Mucosa of descending colon (tissue), 3 donors: Measurements from ENCODE around the gene TUBA3C. TPM values are rescaled to one million over a fixed set of nuclear protein-coding genes. Genes with fewer than 3 reads are reported as not detected.

Experiments
- ATAC-seq: fragments of 200-7000 bp; cut with Tn5 transposase; one replicate; pipeline ENCODE4 v1.9.1; 2020; ENCODE audit warnings: mild to moderate bottlenecking, moderate library complexity
- DNase-seq, 3 donors: peaks; one replicate each; pipeline ENCODE4 v3.0.0-alpha.2; 2020
- H3K36me3 ChIP-seq: fragments of 200-600 bp; one replicate; pipeline ENCODE4 v1.8.0; 2021; ENCODE audit warnings: low read depth, mild to moderate bottlenecking
- H3K4me1 ChIP-seq: fragments of 200-600 bp; one replicate; pipeline ENCODE4 v1.8.0; 2021; ENCODE audit warnings: low read depth, mild to moderate bottlenecking
- H3K4me3 ChIP-seq: fragments of 200-600 bp; one replicate; pipeline ENCODE4 v1.8.0; 2021; ENCODE audit warnings: mild to moderate bottlenecking
- H3K9me3 ChIP-seq: fragments of 200-600 bp; one replicate; pipeline ENCODE4 v1.8.0; 2021; ENCODE audit warnings: mild to moderate bottlenecking
- CTCF ChIP-seq: fragments of 200-600 bp; IDR thresholded peaks from one replicate; pipeline ENCODE4 v1.8.0; 2022; ENCODE audit warnings: antibody characterized with exemption, mild to moderate bottlenecking
- intact Hi-C, 2 donors: fragments of 100-400 bp; cut with DNase I in 1 of 2; cut with micrococcal nuclease in 1 of 2; formaldehyde crosslinking; loops; one replicate each; pipeline versions ENCODE4 v1.11.0 to v1.11.1; 2022; cut with DNase I, micrococcal nuclease
- total RNA-seq, 3 donors: library from RNA; stranded (reverse); fragmentation: NEBNext Ultra II Directional in 2 of 3; extraction: Animal tissue kit (Norgen Biotek cat#: 25700) in 2 of 3; gene quantifications; one replicate each; pipeline versions ENCODE4 v1.2.1 to v1.2.4, GENCODE V29; 2021 to 2023
- donor health status: DM: no; HTN: no; CAD: no; lungs with moderate emphysema.
- donor health status: DM: no; HTN: no; CAD: no.
- donor health status: DM: no; HTN: yes; CAD: no.

Gene TUBA3C
- total RNA-seq, 3 donors from 2014 or later = not detected

- no peak for TF ChIP-seq CTCF
- DNase-seq (no peak), ATAC-seq (no peak)
- no peak overlapping the region for H3K4me3 ChIP-seq
- H3K36me3 ChIP-seq = no peaks in the 10 kb centered on the region
- H3K4me1 ChIP-seq = no peaks in the 10 kb centered on the region
- intact Hi-C loops = no loop called here
- peaks cover 50% of the 10 kb centered on the region for H3K9me3 ChIP-seq
Observed at GRCh38 chr13:19171563-19171962, 10.1 kb downstream of the TUBA3C start.

- DNase-seq (no peak), ATAC-seq (no peak)
- no peaks in the 10 kb centered on the region for H3K4me1 ChIP-seq
- no peak overlapping the region for H3K4me3 ChIP-seq
- peaks cover 47% of the 10 kb centered on the region for H3K9me3 ChIP-seq
- no peaks in the 10 kb centered on the region for H3K36me3 ChIP-seq
- no peak for TF ChIP-seq CTCF
- intact Hi-C loops = no loop called here
Observed at GRCh38 chr13:19169991-19170390, 11.6 kb downstream of the TUBA3C start.

- no peak for ATAC-seq
- H3K9me3 ChIP-seq = peaks cover 52% of the 10 kb centered on the region
- intact Hi-C loops = no loop called here
- no peak overlapping the region for H3K4me3 ChIP-seq
- H3K4me1 ChIP-seq = no peaks in the 10 kb centered on the region
- no peaks in the 10 kb centered on the region for H3K36me3 ChIP-seq
- no peak for TF ChIP-seq CTCF
- no peak for DNase-seq
Observed at GRCh38 chr13:19169496-19169895, 12.1 kb downstream of the TUBA3C start.

- no peak for DNase-seq
- no peaks in the 10 kb centered on the region for H3K4me1 ChIP-seq
Observed at GRCh38 chr13:19161308-19161707, 20.3 kb downstream of the TUBA3C start.

GRCh38 chr13:19159761-19160420 lies 21.7 kb downstream of the TUBA3C start:
- ATAC-seq (no peak), DNase-seq (no peak)
- peaks cover 79% of the 10 kb centered on the region for H3K9me3 ChIP-seq

More at GRCh38 chr13:19161308-19161707, 20.3 kb downstream of the TUBA3C start:
- Histone ChIP-seq H3K4me3 (no peak overlapping the region), H3K9me3 (peaks cover 75% of the 10 kb centered on the region), H3K36me3 (no peaks in the 10 kb centered on the region)
- no peak for ATAC-seq
- intact Hi-C loops = no loop called here
- no peak for TF ChIP-seq CTCF

More at GRCh38 chr13:19159761-19160420, 21.7 kb downstream of the TUBA3C start:
- intact Hi-C loops = no loop called here
- TF ChIP-seq CTCF = no peak
- no peaks in the 10 kb centered on the region for H3K36me3 ChIP-seq
- H3K4me3 ChIP-seq = no peak overlapping the region
- no peaks in the 10 kb centered on the region for H3K4me1 ChIP-seq
